ENCODE measurements around the gene CHRNA3. TPM values are rescaled to one million over a fixed set of nuclear protein-coding genes. Genes with fewer than 3 reads are reported as not detected.

The CHRNA3 gene
- total RNA-seq, 2 donors from 2014 or later, result not detected

DNA sequence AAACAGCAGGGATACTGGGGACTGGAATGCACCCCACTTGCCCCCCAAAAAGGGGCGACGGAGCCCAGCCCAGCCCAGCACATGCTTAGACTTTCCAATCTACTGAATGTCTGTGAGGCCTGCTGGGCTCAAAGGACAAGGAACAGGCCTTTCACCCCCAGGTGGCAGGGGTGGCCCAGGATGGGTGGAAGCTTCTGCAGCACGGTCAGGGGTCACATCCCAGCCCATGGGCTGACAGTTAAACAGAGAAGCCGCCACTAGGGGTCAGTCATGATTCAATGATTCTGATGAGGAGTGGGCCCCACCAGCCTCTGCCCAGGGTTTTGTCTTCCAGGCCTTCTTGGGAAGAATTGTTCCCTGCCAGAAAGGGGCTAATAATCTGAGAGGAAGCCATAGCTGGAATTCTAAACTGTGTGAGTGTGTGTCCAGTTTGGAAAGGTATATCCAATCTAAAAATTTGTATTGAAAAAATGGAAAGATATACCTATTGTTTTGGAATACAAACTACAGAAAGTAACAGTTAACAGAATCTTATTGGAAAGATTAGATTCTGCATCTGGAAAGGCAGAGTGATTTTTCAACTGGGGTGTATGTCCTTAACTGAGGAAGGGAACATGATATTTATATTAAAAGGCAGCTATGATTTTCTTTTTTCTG, 18.0 kb upstream of the CHRNA3 start:
- DNase-seq (ENCODE audit: low spot score), result peak; percentile 69

GRCh38 chr15:78637776-78638435, 17.1 kb upstream of the CHRNA3 start:
- DNase-seq (ENCODE audit: low spot score), result peak; percentile 56
- intact Hi-C loops (cut with DNase I), result no loop called here

More for the DNA sequence above, 18.0 kb upstream of the CHRNA3 start:
- intact Hi-C loops (cut with DNase I), result no loop called here

- intact Hi-C loops (cut with DNase I), result no loop called here
- DNase-seq (ENCODE audit: low spot score), result no peak
Observed at GRCh38 chr15:78636378-78636859, 15.6 kb upstream of the CHRNA3 start.

- peak; percentile 69 for DNase-seq (ENCODE audit: low spot score)
- intact Hi-C loops (cut with DNase I), result no loop called here
Observed at GRCh38 chr15:78635346-78635745, 14.6 kb upstream of the CHRNA3 start.

- DNase-seq (ENCODE audit: low spot score), result peak; percentile 53
- intact Hi-C loops (cut with DNase I), result no loop called here
Observed at GRCh38 chr15:78634210-78635145, 13.7 kb upstream of the CHRNA3 start.

- intact Hi-C loops (cut with DNase I), result no loop called here
- DNase-seq (ENCODE audit: low spot score), result no peak
Observed at GRCh38 chr15:78633348-78633747, 12.6 kb upstream of the CHRNA3 start.

DNA sequence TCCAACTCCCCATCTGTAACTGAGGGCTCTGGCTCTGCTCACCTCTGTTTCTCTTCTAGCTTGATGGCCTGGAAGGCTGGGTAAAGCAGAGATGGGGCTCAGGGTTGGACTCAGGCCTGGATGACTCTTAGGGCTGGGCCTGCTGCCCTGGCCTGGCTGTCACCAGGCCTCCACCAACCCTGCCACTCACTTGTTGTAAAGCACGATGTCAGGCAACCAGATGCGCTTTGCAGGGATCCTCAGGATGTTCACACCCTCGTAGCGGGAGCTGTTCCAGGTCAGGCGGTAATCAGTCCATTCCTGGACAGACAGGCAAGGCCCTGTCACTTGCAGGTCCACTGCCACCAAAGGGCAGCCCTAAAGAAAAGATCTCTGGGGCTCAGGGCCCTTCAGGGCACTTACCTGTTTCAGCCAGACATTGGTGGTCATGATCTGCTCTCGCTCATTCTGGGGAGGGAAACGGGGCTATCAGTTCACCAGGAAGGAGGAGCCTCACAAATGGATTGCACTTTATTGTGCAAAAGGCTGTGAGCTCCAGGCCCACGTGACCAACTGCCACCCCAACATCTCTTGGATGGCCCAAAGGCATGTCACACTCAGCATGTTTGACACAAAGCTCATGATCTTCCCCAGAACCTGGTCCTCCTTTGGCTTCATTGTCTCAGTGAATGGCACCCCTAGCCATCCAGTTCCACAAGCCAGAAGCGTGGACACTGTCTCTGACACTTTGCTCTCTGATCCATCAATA, 10.3 kb upstream of the CHRNA3 start:
- DNase-seq (ENCODE audit: low spot score), result peak; percentile 52

DNA sequence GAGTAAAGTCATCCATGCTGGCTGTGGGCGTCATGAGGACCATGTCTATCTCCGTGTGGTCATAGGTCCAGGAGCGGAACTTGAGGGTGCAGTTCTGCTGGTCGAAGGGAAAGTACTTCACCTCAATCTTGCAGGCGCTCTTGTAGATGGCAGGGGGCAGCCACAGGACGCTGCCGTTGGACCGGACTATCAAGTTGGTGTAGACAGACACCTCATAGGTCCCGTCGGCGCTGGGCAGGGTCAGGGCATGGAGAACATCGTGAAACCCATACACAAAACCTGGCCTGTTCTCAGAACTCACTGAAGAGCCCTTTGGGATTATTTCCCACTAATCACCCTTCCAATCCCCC, 8.9 kb upstream of the CHRNA3 start:
- intact Hi-C loops (cut with DNase I), result no loop called here

More for the DNA sequence above, 10.3 kb upstream of the CHRNA3 start:
- intact Hi-C loops (cut with DNase I), result no loop called here

DNA sequence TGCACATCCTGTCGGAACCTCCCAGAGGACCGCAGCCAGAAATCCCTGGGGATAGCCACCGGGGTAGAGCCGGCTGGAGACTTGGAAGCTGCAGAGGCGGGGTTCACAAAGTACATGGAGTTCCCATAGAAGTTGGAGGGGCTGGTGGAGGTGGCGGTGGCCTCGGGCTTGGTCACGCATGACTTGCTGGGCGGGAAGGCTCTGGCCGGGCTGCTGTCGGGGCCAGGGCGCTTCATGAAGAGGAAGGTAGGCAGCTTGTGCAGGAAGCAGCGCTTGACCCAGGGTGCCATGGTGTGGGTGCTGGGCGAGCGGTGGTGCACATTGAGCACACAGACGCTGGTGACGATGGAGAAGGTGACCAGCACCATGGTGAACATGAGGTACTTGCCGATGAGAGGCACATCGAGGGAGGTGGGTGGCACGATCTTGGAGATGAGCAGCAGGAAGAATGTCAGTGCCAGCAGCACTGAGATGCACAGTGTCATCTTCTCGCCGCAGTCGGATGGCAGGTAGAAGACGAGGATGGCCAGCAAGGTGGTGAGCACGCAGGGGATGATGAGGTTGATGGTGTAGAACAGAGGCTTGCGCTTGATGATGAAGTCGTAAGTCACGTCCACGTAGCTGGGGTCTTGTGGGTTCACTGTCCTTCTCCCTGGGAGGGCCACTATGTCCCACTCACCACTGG, 8.4 kb upstream of the CHRNA3 start:
- intact Hi-C loops (cut with DNase I), result no loop called here
- peak; percentile 79 for DNase-seq (ENCODE audit: low spot score)

More for the DNA sequence above, 8.9 kb upstream of the CHRNA3 start:
- DNase-seq (ENCODE audit: low spot score), result peak; percentile 81

GRCh38 chr15:78628227-78628626, 7.4 kb upstream of the CHRNA3 start:
- DNase-seq (ENCODE audit: low spot score), result peak; percentile 11
- intact Hi-C loops (cut with DNase I), result no loop called here

DNA sequence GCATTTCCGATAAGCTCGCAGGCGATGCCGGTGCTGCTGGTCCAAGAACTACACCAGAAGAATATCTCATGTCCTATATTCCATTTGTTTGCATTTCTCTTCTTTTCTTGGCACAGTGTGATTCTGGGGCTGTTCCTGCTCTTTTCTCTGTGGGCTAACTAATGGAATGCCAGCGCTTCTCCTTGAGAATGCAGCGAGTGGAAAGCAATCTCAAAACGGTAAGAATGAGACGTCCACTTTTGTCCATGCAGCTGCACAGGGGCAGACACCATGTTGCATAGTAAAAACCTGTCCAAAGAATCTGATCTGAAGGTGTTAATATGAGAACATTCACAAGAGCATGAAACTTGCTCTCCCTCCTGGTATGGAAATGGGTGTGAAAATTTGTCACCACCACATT, 6.6 kb upstream of the CHRNA3 start:
- DNase-seq (ENCODE audit: low spot score), result no peak
- intact Hi-C loops (cut with DNase I), result no loop called here

- no peak for DNase-seq (ENCODE audit: low spot score)
- intact Hi-C loops (cut with DNase I), result no loop called here
Observed at GRCh38 chr15:78626381-78626995, 5.7 kb upstream of the CHRNA3 start.

GRCh38 chr15:78625606-78626280, 4.9 kb upstream of the CHRNA3 start:
- no peak for DNase-seq (ENCODE audit: low spot score)
- intact Hi-C loops (cut with DNase I), result no loop called here

- no peak for DNase-seq (ENCODE audit: low spot score)
- intact Hi-C loops (cut with DNase I), result no loop called here
Observed at GRCh38 chr15:78624651-78625590, 4.1 kb upstream of the CHRNA3 start.

- intact Hi-C loops (cut with DNase I), result no loop called here
- DNase-seq (ENCODE audit: low spot score), result peak; percentile 30
Observed at GRCh38 chr15:78623786-78624497, 3.1 kb upstream of the CHRNA3 start.

- peak; percentile 65 for DNase-seq (ENCODE audit: low spot score)
- intact Hi-C loops (cut with DNase I), result no loop called here
Observed at GRCh38 chr15:78621810-78622402, 1.1 kb upstream of the CHRNA3 start.

Data from posterior vena cava (tissue), 2 donors.